CD14-positive monocyte (primary cell): ENCODE measurements around the gene CIITA. TPM values are rescaled to one million over a fixed set of nuclear protein-coding genes. Genes with fewer than 3 reads are reported as not detected.

Experiments
- DNase-seq, 3 donors: peaks; one replicate each; pipeline ENCODE4 v3.0.0-alpha.2; 2011 to 2022
- H2AFZ ChIP-seq: 2 replicates; pipeline ENCODE4 v1.6.0; 2012; ENCODE audit warnings: mild to moderate bottlenecking, low read depth, low read length, inconsistent platforms; ENCODE audit not compliant: insufficient read depth, poor library complexity, severe bottlenecking
- H3K27ac ChIP-seq, 2 donors: 1 replicate in 1 of 2; 2 replicates in 1 of 2; pipeline ENCODE4 v1.5.1; 2012 to 2013; ENCODE audit warnings: low read length in 2 of 2, control low read depth in 1 of 2, inconsistent platforms in 1 of 2, low read depth in 1 of 2, mild to moderate bottlenecking in 1 of 2
- H3K27me3 ChIP-seq, 2 donors: one replicate each; pipeline versions ENCODE4 v1.6.0 to v1.6.1; 2011 to 2013; ENCODE audit warnings: low read length in 2 of 2; ENCODE audit not compliant: control insufficient read depth in 2 of 2, insufficient read depth in 2 of 2
- H3K36me3 ChIP-seq, 2 donors: replicated peaks in 1 of 2; 1 replicate in 1 of 2; 2 replicates in 1 of 2; pipeline versions ENCODE4 v1.5.1 to v1.6.1; 2012 to 2013; ENCODE audit warnings: low read length in 2 of 2, control low read depth in 1 of 2, inconsistent platforms in 1 of 2, mild to moderate bottlenecking in 1 of 2; ENCODE audit not compliant: insufficient read depth in 2 of 2, control insufficient read depth in 1 of 2
- H3K4me1 ChIP-seq, 2 donors: 1 replicate in 1 of 2; 2 replicates in 1 of 2; pipeline versions ENCODE4 v1.5.1 to v1.6.1; 2012 to 2013; ENCODE audit warnings: low read length in 2 of 2, control low read depth in 1 of 2, inconsistent platforms in 1 of 2, mild to moderate bottlenecking in 1 of 2, moderate library complexity in 1 of 2; ENCODE audit not compliant: insufficient read depth in 2 of 2, control insufficient read depth in 1 of 2
- H3K4me2 ChIP-seq: replicated peaks from 2 replicates; pipeline ENCODE3; 2012; ENCODE audit warnings: low read length, moderate library complexity, mild to moderate bottlenecking; ENCODE audit not compliant: poor library complexity, severe bottlenecking; ENCODE audit errors: extremely low read depth
- H3K4me3 ChIP-seq, 3 experiments: fragments of 200-600 bp in 1 of 3; sonication (generic) in 1 of 3; replicated peaks in 1 of 3; 1 replicate in 2 of 3; 2 replicates in 1 of 3; pipeline ENCODE4 v1.5.1; 2011 to 2013; ENCODE audit warnings: low read length in 3 of 3, mild to moderate bottlenecking in 3 of 3, control low read depth in 2 of 3, low read depth in 2 of 3, inconsistent platforms in 1 of 3, moderate library complexity in 1 of 3
- H3K79me2 ChIP-seq: 2 replicates; pipeline ENCODE4 v1.6.0; 2012; ENCODE audit warnings: mild to moderate bottlenecking, control low read depth, inconsistent platforms, low read length, moderate library complexity; ENCODE audit not compliant: insufficient read depth
- H3K9ac ChIP-seq: 2 replicates; pipeline ENCODE4 v1.6.0; 2017; ENCODE audit warnings: low read length, mild to moderate bottlenecking; ENCODE audit not compliant: insufficient read depth, poor library complexity, severe bottlenecking
- H3K9me3 ChIP-seq, 2 donors: replicated peaks in 1 of 2; 1 replicate in 1 of 2; 2 replicates in 1 of 2; pipeline versions ENCODE4 v1.5.1 to v1.6.1; 2012 to 2013; ENCODE audit warnings: low read length in 2 of 2, control low read depth in 1 of 2; ENCODE audit not compliant: control insufficient read depth in 1 of 2, insufficient read depth in 1 of 2
- H4K20me1 ChIP-seq: 2 replicates; pipeline ENCODE4 v1.6.0; 2012; ENCODE audit warnings: mild to moderate bottlenecking, low read length, control low read depth, moderate library complexity; ENCODE audit not compliant: insufficient read depth
- H3K27ac Mint-ChIP-seq, 7 donors: one replicate each; pipeline ENCODE4 v1.8.0; 2020; ENCODE audit warnings: mild to moderate bottlenecking in 7 of 7, mixed read lengths in 7 of 7, moderate library complexity in 6 of 7, inconsistent platforms in 2 of 7
- H3K27me3 Mint-ChIP-seq, 3 donors: one replicate each; pipeline ENCODE4 v1.8.0; 2021 to 2022; ENCODE audit warnings: low read depth in 3 of 3, mild to moderate bottlenecking in 3 of 3, mixed read lengths in 3 of 3, moderate library complexity in 3 of 3, inconsistent platforms in 1 of 3
- H3K36me3 Mint-ChIP-seq, 2 donors: one replicate each; pipeline ENCODE4 v1.8.0; 2020; ENCODE audit warnings: mixed read lengths in 2 of 2, inconsistent platforms in 1 of 2, mild to moderate bottlenecking in 1 of 2
- H3K4me1 Mint-ChIP-seq: one replicate; pipeline ENCODE4 v1.8.0; 2020; ENCODE audit warnings: mild to moderate bottlenecking, mixed read lengths
- H3K4me3 Mint-ChIP-seq, 2 donors: one replicate each; pipeline ENCODE4 v1.8.0; 2020; ENCODE audit warnings: mild to moderate bottlenecking in 2 of 2, mixed read lengths in 2 of 2, moderate library complexity in 1 of 2
- H3K9me3 Mint-ChIP-seq, 7 donors: one replicate each; pipeline ENCODE4 v1.8.0; 2020 to 2022; ENCODE audit warnings: mixed read lengths in 7 of 7, mild to moderate bottlenecking in 6 of 7, moderate library complexity in 6 of 7, inconsistent platforms in 2 of 7
- CTCF ChIP-seq: fragments of 200-600 bp; IDR thresholded peaks from one replicate; pipeline ENCODE4 v1.8.0; 2022; ENCODE audit warnings: antibody characterized with exemption, mild to moderate bottlenecking
- WGBS: methylation state at CpG from one replicate; pipeline ENCODE4 v1.1.5; 2013; ENCODE audit warnings: missing lambda C conversion rate; ENCODE audit not compliant: insufficient coverage; 5-methylcytosine and 5-hydroxymethylcytosine counted together
- intact Hi-C, 2 donors: fragments of 100-400 bp; cut with micrococcal nuclease; formaldehyde crosslinking; loops; one replicate each; pipeline versions ENCODE4 v1.15.0 to v1.15.1; 2023
- polyA plus RNA-seq, 3 donors: library from polyadenylated mRNA; depleted of rRNA in 1 of 3; unstranded in 2 of 3; stranded (reverse) in 1 of 3; fragments of 300-500 nt in 2 of 3; fragments of >200 nt in 1 of 3; fragmentation: Illumina TruSeq in 2 of 3; gene quantifications; 1 replicate in 2 of 3; 2 replicates in 1 of 3; pipeline ENCODE4 v1.2.3, GENCODE V29; 2012 to 2021

Gene CIITA
- polyA plus RNA-seq, 3 donors = 15.6 to 178 (median 22.1) TPM

GRCh38 chr16:10888320-10888937 lies 11.4 kb downstream of the CIITA start:
- peak overlapping the region; percentile 42 to 82 for H3K27ac ChIP-seq
- peaks cover 0 to 2% (median 0%) of the 10 kb centered on the region in 7 donors for H3K9me3 Mint-ChIP-seq
- 50% methylated on average over 2 of the region's 10 CpGs for WGBS
- H3K36me3 Mint-ChIP-seq = peaks cover 48 to 58% of the 10 kb centered on the region in 2 donors
- no peak overlapping the region for H3K9ac ChIP-seq
- H3K4me2 ChIP-seq = peak overlapping the region; percentile 66
- peak overlapping the region; percentile 56 to 88 for H3K4me3 Mint-ChIP-seq
- no peaks in the 10 kb centered on the region for H3K9me3 ChIP-seq
- H3K79me2 ChIP-seq = peaks cover 100% of the 10 kb centered on the region
- peaks cover 100% of the 10 kb centered on the region in 2 donors for H3K4me1 ChIP-seq
- H3K36me3 ChIP-seq = peaks cover 23 to 28% of the 10 kb centered on the region in 2 donors
- DNase-seq = no peak
- intact Hi-C loops = no loop called here
- no peaks in the 10 kb centered on the region for H3K27me3 ChIP-seq
- no peak overlapping the region for H2AFZ ChIP-seq
- H3K27ac Mint-ChIP-seq = peak overlapping the region; percentile 59 to 97 (median 92)
- no peaks in the 10 kb centered on the region for H3K27me3 Mint-ChIP-seq
- no peak for TF ChIP-seq CTCF
- H4K20me1 ChIP-seq = peaks cover 90% of the 10 kb centered on the region
- peaks cover 100% of the 10 kb centered on the region for H3K4me1 Mint-ChIP-seq
- peak overlapping the region; percentile 6 to 52 (median 8) for H3K4me3 ChIP-seq

GRCh38 chr16:10889855-10890254 lies 12.9 kb downstream of the CIITA start:
- no peaks in the 10 kb centered on the region for H3K9me3 ChIP-seq
- intact Hi-C loops = loop anchor here in 1 of 2 donors (10.0 kb wide), 1 partner anchor 145 kb away; the partner anchor contains the start of gene NUBP1
- H3K9ac ChIP-seq = no peak overlapping the region
- peaks cover 90% of the 10 kb centered on the region for H4K20me1 ChIP-seq
- 52% methylated on average over 3 of the region's 4 CpGs for WGBS
- peaks cover 40 to 52% of the 10 kb centered on the region in 2 donors for H3K36me3 Mint-ChIP-seq
- H3K27ac Mint-ChIP-seq = peak overlapping the region in 5 of 7 donors; percentile 50 to 96 (median 77)
- H3K27me3 Mint-ChIP-seq = no peaks in the 10 kb centered on the region
- peaks cover 96% of the 10 kb centered on the region for H3K4me1 Mint-ChIP-seq
- DNase-seq = peak in 2 of 3 donors; percentile 39 to 47
- no peak overlapping the region for H2AFZ ChIP-seq
- peaks cover 100% of the 10 kb centered on the region for H3K79me2 ChIP-seq
- peak overlapping the region in 1 of 3 experiments; percentile 52 for H3K4me3 ChIP-seq
- H3K4me3 Mint-ChIP-seq = peak overlapping the region in 1 of 2 donors; percentile 88
- TF ChIP-seq CTCF = no peak
- H3K4me1 ChIP-seq = peaks cover 96 to 99% of the 10 kb centered on the region in 2 donors
- peaks cover 18 to 23% of the 10 kb centered on the region in 2 donors for H3K36me3 ChIP-seq
- H3K9me3 Mint-ChIP-seq = peaks cover 0 to 2% (median 0%) of the 10 kb centered on the region in 7 donors
- H3K4me2 ChIP-seq = peak overlapping the region; percentile 35
- peak overlapping the region; percentile 11 to 69 for H3K27ac ChIP-seq
- no peaks in the 10 kb centered on the region for H3K27me3 ChIP-seq
